Measurements from ENCODE around the gene TCL1A.
"Not testable (repeated sequence)": the region's sequence is repeated elsewhere in the genome, so short reads cannot be mapped to it uniquely, and the experiment has no call there.

Gene TCL1A

DNA sequence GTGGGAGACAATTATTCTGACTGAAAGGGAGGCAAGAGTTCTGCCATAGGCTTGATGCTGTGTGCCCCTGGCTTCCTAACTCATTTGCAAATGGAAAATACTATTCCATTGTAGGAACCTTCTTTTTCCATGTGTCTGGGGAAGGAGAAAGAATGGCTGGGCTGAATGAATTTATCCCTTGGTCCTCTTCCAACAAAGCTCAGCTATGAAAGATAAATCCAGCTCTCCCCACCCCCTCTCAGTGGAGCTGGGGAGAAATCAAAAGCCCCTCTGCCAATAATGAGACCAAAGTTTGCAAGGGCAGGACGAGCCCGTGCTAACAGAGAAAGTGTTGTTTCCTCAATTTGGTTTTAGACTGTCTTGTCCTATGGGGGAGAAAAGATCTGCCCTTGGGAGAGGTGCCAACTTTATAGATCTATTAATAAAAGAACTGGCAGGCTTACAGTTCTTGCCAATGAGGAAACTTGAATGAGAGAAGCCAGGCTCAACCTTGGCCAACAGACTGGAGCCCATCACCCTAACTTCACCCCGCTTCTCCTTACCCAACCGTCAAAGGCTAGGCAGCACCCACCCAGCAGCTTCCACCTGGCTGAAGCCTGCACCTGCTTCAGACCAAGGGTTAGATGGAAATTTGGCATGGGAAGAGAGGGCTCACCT is 36.6 kb downstream of the TCL1A start:
- DNase-seq, result no peak
- no peak for ATAC-seq

DNA sequence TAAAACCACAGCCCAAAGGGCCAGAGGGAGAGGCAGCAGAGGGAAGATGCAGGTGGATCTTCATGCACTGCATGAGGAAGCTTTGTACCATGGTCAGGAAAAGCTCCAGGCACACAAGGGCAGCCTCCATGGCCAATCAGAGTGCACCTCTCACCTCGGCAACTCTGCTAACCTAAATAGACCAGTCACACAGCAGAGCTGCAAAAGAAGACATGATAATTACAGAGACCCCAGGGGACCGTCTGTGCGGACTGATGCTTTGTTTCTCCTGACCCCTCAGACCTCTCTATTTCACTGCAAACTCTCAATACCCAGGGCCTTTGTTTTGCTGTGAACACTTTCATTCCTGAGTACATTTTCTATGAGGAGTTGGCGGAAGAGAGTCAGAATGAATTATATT is 38.4 kb downstream of the TCL1A start:
- DNase-seq, result no peak
- no peak for ATAC-seq

DNA sequence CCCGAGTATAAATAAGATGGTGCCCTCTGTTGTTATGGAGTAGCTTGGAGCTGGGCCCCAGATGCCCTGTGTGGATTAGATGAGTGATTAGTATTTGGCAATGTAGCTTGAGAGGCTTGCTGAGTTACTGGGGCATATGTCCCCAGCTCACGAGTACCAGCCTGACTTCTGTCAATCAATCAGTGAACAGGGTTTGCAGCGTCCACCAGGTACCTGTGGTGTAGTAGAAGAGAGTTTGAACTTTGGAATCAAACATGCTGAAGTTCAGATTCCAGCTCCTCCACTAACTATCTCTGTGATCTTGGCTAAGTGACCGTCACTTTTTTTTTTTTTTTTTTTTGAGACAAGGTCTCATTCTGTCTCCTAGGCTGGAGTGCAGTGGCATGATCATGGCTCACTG is 39.3 kb downstream of the TCL1A start:
- DNase-seq, result no peak
- ATAC-seq, result no peak

DNA sequence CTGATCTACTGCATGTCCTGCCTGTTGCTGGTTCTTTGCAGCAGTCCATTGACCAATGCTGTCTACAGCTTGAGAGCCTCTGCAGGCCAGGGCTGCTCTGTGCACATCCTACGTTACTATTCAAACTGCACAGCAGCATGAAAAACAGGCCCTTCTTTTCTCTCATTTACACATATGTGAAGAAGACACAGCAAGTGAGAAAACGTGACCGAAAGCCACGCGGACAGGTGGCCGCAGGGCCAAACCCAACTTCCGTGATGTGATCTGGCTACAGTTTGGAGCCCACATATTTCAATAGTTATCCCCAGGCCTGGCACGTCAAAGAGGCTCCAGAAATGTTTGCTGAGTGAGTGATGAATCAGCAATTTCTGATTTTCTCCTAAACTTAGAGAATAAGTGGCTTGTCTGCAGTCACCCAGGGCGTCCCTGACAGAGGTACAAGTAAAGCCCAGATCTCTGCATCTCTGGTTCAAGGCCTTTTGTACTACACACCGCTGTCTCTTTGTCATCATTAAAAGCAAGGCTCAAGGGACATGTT is 45.6 kb downstream of the TCL1A start:
- ATAC-seq (no peak), DNase-seq (no peak)

DNA sequence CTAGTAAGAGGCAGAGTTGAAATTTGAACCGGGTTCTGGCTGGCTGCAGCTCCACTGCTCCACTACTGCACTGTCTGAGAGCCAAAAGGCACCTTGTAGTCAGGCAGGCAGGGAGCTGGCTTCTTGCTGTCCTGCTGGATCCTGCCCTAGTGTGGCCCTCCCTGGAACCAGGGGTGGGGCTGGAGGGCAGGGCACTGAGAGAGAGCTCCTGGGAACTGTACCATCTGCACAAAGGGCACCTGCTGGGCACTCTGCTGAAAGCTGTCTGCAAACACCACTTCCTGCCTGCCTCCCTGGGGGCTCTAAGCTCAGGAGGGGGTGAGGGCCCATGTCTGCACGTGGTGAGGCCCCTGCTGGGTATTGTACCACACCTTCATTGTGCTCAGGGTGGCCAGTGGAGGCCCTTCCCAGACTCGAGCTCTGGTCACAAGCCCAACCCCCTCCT is 46.7 kb downstream of the TCL1A start:
- peak; percentile 9 for DNase-seq
- ATAC-seq, result no peak

DNA sequence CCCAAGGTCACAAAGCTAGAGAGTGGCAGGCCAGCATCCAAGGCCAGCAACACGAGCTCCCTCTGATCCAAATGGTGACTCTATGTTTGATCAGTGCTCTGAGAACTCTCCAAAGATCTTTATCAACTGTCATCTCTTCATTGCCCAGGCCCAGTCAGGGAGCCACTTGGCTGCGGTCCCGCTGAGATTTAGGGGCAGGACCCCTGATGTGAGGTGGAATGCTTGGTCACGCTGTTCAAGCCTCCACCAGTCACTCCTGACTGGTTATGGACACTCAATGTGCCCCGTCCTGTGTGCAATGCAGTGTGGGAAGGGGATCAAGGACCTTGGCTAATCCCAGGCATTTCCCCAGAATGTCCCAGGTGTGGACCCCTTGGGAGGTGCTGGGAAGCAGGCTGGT is 47.5 kb downstream of the TCL1A start:
- DNase-seq (no peak), ATAC-seq (no peak)

DNA sequence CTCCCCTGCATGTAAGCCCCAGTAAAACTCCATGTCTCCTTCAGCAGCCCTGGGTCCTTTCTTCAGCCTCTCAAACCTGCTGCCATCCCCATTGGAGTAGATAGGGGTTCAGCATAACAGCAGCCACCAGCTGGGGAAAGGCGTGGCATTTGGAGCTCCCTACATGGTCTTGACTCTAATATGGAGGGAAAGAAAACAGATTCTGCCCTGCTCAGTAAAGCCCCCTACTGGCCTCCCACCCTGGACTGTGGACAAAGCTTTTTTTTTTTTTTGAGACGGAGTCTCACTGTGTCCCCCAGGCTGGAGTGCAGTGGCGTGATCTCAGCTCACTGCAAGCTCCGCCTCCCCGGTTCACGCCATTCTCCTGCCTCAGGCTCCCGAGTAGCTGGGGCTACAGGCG is 48.4 kb downstream of the TCL1A start:
- not testable (repeated sequence) for ATAC-seq, DNase-seq

DNA sequence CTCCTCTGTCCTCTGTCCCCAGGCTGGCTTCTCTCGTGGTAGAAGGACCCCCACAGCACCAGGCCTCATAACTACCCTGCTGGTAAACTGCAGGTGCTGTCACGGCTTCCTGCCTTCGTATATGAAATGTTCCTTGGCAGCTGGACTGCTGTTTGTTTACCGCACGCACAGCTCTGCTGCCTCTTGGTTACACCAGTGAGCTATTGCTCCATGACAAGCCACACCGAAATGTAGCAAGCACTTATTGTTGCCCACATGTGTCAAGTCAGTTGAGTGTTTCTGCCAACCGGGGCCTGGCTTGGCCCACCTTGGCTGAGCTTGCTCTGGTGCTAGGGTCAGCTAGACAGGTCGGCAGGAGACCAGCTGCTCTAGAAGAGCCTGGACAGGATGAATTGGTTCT is 49.4 kb downstream of the TCL1A start:
- no peak for DNase-seq
- no peak for ATAC-seq

DNA sequence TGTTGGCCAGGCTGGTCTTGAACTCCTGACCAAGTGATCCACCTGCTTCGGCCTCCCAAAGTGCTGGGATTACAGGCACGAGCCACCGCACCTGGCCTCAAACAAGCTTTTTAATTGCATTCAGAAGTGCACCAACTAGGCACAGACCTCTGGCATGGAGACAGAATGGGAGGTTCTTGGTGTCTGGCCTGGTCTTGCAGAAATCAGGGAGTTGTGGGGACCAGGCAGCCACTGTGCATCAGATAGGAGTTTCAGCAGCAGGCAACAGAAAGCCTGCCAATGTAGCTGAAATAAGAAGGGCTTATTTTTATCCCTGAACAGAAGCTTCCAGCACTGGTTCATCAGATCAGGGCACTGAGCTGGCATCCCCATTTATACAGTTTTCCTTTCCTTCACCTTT is 49.9 kb downstream of the TCL1A start:
- ATAC-seq (no peak), DNase-seq (no peak)

DNA sequence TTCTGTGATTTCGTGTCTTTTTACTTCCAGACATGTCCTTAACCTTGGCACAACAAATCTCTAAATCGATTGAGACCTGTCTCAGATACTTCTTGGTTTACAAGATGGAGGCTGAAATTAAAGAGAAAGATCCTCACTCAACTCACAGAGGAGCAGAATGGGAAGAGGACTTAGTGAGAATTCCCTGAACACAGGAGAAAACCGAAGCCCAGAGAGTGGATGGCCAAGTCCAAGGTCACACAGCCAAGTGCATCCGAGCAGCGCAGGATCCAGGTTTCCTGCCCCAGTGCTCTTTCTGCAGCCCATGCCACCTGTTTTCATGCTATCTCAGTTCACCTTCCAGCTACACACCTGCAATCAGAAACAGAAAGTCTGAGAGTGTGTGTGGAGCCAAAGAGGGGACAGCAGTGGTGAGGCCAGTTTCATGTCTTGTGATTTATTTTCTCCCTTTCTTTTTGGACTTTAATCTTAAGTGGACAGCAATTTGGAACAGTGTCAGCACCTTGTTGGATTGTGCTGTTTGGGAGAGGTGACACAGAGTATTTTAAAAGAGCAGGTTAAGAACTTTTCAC is 50.6 kb downstream of the TCL1A start:
- DNase-seq (no peak), ATAC-seq (no peak)

DNA sequence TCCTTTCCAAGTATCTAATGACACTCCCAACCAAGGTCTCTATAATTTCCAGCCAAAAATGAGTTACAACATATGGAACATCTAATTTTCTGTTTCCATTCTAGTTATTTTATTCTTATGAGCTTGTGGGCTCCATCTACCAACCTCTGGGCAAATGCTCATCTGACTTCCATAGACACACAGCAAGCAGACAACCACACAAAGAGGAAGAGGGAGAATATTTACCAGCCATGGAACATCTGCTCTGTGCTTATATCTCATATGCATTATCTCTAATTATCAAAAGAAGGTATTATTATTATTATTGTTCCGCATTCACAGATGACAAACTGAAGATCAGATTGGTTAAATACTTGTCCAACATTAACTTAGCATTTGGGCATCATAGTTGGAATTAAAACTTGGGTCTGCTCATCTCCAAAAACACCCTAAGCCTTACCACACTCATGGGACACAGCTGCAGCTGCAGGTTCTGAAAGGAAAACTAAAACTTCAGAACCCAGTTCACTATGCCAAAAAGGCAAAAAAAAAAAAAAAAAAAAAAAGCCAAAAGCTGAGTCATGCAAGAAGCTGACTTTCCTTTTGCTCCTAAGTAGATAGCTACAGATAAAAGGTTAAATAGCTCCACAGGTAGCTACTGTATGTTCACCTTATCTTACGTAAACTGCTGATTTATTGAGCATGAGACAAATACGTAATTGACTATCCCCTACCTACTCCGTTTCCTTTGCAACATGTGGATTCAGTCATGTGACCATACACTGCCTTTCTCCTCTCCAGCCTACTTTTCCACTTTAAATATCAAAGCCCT is 51.3 kb downstream of the TCL1A start:
- ATAC-seq (no peak), DNase-seq (no peak)

DNA sequence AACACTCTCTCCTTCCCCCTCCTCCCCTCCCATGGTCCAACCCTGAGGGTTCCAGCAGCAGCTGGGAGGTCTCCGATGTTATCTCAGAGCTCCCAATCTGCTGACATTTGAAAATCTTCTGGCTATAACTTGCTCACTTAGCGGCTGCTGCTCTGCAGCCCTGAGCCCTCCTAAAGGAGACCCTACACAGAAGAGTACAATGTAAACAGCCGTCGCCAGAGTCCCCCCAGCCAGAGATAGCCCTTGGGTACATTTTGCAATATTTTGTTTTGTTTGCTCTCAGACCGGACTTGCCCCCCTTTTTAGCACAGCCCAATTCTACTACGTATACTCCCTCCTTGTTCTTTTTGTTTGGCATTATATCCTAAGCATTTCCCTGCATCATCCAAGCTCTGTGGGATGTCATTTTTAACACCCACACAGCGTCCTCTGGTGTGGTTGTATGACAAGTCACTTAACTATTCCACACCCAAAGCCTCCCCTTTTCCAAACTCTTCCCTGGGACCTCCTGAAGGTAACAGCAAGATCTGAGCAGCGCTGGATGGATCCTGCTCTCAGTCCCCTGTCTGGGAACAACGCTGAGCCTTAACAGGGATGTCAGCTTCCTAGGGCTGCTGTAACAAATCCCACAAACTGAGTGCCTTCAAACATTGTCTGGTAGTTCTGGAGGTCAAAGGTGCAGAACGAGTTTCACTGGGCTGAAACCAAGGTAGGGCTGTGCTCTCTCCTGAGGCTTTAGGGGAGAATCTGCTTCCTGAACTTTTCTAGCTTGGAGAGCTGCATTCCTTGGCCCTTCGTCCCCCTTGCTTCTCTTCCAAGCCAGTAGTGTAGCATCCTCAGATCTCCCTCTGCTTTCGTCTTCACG is 53.0 kb downstream of the TCL1A start:
- no peak for DNase-seq

DNA sequence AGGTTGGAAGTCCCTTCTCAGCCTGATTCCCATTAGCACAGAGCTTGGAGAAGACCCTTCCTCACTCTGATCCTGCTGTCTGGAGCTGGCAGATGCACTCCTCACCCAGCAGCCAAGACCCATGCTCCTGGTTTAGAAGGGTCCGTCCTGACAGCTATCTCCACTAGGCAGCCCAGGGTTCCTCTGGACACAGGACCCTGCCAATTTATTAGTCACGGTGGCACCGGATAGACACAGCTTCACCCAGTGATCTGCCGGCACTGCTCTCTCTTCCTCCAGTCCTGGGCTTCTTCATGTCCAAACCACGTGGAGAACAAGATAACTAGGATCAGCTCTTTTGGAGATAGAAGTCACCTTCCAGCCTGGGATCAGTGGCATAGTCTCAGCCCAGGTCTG is 53.9 kb downstream of the TCL1A start:
- ATAC-seq, result no peak
- no peak for DNase-seq

More for the DNA sequence above, 53.0 kb downstream of the TCL1A start:
- ATAC-seq, result no peak
